ENCODE results near the gene ABCA13.
"Not testable (repeated sequence)": the region's sequence is repeated elsewhere in the genome, so short reads cannot be mapped to it uniquely, and the experiment has no call there.

Gene ABCA13, protein sequence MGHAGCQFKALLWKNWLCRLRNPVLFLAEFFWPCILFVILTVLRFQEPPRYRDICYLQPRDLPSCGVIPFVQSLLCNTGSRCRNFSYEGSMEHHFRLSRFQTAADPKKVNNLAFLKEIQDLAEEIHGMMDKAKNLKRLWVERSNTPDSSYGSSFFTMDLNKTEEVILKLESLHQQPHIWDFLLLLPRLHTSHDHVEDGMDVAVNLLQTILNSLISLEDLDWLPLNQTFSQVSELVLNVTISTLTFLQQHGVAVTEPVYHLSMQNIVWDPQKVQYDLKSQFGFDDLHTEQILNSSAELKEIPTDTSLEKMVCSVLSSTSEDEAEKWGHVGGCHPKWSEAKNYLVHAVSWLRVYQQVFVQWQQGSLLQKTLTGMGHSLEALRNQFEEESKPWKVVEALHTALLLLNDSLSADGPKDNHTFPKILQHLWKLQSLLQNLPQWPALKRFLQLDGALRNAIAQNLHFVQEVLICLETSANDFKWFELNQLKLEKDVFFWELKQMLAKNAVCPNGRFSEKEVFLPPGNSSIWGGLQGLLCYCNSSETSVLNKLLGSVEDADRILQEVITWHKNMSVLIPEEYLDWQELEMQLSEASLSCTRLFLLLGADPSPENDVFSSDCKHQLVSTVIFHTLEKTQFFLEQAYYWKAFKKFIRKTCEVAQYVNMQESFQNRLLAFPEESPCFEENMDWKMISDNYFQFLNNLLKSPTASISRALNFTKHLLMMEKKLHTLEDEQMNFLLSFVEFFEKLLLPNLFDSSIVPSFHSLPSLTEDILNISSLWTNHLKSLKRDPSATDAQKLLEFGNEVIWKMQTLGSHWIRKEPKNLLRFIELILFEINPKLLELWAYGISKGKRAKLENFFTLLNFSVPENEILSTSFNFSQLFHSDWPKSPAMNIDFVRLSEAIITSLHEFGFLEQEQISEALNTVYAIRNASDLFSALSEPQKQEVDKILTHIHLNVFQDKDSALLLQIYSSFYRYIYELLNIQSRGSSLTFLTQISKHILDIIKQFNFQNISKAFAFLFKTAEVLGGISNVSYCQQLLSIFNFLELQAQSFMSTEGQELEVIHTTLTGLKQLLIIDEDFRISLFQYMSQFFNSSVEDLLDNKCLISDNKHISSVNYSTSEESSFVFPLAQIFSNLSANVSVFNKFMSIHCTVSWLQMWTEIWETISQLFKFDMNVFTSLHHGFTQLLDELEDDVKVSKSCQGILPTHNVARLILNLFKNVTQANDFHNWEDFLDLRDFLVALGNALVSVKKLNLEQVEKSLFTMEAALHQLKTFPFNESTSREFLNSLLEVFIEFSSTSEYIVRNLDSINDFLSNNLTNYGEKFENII (N-terminal part only)

DNA sequence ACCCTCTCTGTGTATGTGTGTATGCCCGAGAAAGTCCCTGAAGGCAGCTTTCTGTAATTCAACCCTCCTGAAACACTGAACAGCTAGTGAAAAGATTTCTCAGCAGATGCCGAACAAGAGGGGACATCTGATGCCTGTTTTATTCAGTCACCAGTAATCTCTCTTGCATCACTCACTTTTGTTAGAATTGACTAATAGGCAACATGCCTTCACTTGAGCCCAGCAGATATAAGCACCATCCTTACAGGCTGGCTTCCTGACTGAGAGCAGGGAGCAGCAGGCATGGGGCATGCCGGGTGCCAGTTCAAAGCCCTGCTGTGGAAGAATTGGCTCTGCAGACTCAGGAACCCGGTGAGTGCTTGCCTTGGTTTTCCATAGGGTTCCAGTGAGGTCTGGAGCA is at the start of gene ABCA13:
TSS of gene ABCA13 (plus strand) at position 257 of the 400 bp plus-strand sequence. CDS start at position 283, 26 bp downstream.
- no peak for DNase-seq

GRCh38 chr7:48126037-48126436 is 45.2 kb upstream of the ABCA13 start:
- DNase-seq, result no peak

GRCh38 chr7:48130658-48131108 is 40.6 kb upstream of the ABCA13 start:
- DNase-seq, result no peak

GRCh38 chr7:48132792-48133191 is 38.5 kb upstream of the ABCA13 start:
- DNase-seq, result no peak

DNA sequence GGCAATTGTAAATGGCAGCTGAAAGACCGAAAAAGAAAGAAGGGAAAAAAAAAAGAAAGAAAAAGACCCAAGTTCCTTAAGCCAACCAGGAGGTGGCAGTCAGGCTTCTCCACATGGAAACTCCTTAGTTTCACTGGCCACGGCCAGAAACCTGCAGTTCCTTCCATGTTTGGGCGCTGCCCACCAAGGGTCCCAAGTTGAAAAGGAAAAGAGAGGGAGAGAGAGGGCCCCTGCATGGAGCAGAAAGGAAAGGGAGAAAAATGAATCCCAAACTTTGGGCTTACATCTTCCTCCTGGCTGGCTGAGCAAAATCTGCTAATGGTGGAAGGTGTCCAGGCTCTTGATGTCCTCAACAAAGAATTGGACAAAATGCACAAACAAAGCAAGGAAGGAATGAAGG is 31.8 kb upstream of the ABCA13 start:
- peak; percentile 6 for DNase-seq

DNA sequence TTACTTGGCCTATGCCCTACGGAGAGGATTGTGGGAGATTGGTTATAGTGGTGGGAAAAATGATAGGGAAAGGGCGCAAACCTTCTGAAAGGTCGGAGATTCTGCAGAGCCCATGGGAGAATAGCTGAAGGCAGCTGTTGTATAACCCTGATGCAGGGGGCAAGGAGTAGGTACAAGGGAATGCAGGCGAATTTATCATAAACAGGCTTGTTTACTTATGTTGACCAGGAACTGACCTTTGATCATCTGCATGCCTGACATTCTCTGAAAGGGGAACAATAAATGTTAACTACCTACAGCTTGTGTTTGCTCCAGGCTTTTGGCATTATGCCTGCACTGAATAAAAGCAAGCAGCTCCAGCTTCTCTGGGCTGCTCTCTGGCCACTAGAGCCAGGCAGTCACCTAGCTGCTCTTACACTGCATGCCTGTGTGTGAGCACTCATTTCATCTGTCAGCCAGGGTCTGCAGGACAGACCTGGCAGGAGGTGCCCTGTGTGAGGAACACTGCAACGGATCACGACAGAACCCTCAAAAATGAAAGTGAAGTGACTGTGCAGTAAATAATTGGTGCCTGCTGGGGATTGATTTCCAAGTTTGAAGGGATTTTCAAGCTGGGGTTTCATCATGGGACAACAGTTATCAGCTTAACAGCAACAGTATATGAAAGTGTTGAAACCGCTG is 31.1 kb upstream of the ABCA13 start:
- DNase-seq, result peak; percentile 5

GRCh38 chr7:48141521-48141920 is 29.7 kb upstream of the ABCA13 start:
- DNase-seq, result no peak

DNA sequence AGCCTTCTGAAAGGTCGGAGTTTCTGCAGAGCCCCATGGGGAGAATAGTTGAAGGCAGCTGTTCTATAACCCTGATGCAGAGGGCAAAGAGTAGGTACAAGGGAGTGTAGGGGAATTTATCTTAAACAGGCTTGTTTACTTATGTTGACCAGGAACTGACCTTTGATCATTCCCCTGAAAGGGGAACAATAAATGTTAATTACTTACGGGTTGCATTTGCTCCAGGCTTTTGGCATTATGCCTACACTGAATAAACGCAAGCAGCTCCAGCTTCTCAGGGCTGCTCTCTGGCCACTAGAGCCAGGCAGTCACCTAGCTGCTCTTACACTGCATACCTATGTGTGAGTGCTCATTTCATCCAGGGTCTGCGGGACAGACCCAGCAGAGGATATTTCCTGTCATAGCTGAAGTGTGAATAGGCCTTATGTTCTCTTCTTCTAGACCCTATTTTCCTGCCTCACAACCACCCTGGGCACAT is 26.9 kb upstream of the ABCA13 start:
- peak; percentile 34 for DNase-seq

- no peak for DNase-seq
Measured at GRCh38 chr7:48147078-48147591, 24.1 kb upstream of the ABCA13 start.

DNA sequence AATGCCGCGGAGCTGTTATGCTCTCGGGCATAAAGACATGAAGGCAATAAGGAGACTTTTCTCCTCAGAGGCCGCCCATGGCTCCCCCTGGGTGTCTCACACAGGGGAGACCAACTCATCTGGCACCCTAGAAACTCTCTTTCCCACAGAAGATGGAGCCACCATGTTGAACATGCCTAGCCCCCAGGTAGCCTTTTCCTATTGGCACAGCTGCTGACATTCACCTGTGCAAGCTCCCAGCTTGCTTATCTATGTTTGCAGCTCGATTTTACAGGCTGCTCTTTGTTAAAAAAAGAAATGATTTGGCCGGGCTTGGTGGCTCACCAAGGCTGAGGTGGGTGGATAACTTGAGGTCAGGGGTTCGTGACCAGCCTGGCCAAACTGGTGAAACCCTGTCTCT is 23.6 kb upstream of the ABCA13 start:
- DNase-seq, result not testable (repeated sequence)

DNA sequence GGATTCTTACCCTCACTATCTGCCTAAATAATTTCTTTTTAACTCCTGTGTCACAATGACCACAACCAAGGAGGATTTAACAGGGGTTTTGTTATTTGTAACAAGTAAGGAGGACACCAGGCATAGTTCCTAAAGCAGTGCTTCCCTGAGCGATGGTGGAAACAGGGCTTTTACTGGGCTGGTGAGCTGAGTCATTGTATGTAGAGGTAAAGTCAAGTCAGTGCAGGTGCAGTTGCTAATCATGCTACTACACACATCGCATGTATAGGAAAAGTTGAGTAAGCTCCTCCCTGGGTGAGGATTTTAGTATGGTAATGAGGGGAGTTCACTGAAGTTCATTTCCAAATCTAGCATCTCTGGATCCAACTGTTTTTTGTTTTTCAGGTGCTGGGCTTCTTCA is 22.9 kb upstream of the ABCA13 start:
- no peak for DNase-seq

- no peak for DNase-seq
Measured at GRCh38 chr7:48149058-48149457, 22.2 kb upstream of the ABCA13 start.

GRCh38 chr7:48150086-48150485 is 21.2 kb upstream of the ABCA13 start:
- no peak for DNase-seq

DNA sequence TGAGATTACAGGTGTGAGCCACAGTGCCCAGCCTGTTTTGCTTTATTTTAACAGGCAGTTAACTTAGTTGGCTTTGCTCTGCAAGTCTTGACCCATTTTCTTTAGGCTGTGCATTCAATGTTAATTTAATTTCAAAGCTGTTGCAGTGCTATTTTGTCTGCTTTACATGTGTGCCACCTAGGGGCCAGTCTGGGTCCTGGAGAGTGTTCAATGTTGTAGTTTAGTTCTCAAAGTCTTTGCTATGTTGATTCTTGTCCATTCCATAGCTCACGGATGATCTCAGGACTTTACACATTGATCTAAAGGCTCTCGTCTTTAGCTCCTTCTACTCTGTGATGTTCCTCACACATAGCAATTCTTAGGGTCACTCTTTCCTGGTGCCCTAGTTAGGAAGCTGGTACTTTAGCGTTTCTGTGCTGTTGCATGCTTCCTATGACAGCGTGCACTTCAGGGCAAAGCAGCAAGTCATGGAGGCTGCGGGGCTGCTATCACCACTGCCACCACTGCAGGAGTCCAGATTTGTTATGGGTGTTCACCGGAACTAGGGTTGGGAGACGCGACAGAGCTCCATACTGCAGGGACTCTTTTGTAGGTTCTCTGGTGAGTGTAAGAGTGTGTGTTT is 16.4 kb upstream of the ABCA13 start:
- peak; percentile 38 for DNase-seq

GRCh38 chr7:48158404-48158803 is 12.9 kb upstream of the ABCA13 start:
- DNase-seq, result no peak

DNA sequence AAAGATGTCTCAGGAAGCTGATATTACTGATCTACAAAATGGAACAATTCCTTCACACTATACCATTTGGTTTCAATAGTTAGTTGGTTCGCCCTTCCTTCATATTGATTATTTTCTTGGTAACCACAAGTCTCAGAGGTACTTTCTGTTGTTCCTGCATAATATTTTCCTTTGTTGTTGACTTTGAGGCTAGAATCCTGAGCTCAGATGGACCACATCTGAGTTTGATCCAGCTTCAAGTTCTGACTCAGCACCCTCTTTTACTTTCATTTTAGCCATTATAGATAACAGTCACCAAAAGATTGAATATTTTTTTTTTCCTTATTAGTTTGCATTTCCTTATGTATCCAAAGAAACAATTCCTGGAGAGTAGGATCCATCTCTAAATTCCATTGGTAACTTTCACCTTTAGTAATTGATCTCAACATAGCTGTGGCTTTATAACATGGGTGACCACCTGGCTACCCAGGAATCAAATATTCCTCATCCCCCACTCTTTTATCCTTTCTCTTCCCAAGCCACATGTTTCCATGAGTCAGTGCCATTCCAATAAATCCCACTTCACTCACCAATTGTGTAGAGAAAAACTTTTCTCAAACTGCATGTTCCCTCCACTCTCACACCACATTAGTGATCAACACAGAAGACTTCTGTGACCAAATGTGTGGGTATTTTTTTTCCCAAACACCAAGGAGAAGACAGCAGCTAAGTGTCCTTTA is 9.7 kb upstream of the ABCA13 start:
- no peak for DNase-seq

DNA sequence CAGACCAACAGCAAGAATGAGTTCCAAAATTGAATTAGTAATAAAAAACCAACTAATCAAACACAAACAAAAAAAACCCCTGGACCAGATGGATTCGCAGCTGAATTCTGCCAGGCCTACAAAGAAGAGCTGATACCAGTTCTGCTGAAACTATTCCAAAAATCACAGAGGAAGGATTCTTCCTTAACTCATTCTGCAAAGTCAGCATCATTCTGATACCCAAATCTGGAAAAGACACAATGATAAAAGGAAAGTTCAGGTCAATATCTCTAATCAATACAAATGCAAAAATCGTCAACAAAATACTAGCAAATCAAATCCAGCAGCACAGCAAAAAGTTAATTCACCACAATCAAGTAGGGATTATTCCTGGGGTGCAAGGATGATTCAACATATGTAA is 6.1 kb upstream of the ABCA13 start:
- no peak for DNase-seq

DNA sequence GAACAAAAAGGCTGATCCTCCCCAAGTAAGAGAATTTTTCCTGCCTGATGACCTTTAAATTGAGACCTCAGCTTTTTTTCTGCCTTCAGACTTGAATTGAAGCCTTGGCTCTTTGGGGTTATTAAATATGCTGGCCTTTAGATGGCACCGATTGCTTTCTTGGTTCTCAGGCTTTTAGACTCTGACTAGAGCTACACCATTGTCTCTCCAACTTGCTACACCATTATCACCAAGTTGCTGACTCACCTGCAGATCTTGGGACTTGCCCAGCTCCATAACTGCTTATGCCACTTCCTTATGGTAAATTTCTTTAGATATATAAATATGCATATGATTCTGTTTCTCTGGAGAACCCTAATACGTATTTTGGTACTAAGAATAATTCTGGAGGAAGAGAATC is 3.1 kb upstream of the ABCA13 start:
- no peak for DNase-seq

- no peak for DNase-seq
Measured at GRCh38 chr7:48170506-48170905, 752 bp upstream of the ABCA13 start.

- no peak for DNase-seq
Measured at GRCh38 chr7:48173313-48173712, 2.1 kb downstream of the ABCA13 start.

All from NCI-H69 (cell line).